ENCODE measurements around the gene PAGR1. TPM values are rescaled to one million over a fixed set of nuclear protein-coding genes. Genes with fewer than 3 reads are reported as not detected.

Gene PAGR1
- total and polyA plus RNA-seq, 2 of the 13 experiments (the other 11 are each of a cell fraction or from before 2014, with no cell fraction given), result 9.8 to 66.4 TPM

DNA sequence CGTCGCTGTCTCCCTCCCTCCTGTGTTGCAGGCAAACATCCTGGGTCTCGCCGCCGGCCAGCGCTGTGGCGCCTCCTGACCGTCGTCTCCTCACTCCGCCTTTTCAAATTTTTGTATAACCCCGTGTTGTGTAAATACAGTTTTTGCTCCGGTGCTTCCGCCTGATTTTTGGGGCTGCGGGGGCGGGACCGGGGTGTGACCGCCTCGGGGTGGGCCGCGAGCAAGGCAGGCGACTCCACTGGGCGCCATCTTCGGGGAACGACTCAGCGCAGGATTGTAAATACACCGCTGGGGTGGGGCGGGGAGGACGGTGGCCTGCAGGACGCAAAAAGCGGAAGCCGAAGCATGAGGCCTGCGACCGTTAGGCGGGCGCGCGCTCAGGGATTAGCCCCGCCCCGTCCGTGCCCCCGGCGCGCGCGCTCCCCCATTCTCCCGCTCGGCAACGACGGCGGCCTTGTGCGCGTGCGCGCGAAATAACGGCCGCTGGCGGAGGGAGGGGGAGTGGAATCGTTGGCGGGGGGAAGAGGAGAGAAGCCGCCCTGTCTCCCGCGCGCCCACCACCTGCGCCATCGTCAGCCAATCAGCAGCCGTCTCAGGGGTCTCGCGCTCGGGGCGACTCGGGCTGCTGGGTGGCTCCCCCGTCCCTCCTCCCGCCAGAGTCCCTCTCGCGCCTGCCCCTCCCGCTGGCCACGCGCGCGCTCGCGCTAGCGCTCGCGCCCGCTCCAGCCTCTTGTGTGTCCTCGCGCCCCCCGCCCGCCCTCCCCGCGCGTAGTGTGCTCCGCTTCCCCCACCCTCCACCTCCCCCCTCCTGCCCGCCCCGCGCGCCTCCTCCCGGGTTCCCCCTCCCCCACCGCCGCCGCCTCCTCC lies 10.5 kb upstream of the PAGR1 start (continued):
- peak; percentile 65; the same call in 1 of the 2 replicates for TF ChIP-seq POLR2AphosphoS2 (IDR thresholded peaks at IDR 0.05; ENCODE audit: low read depth, low read length)
- peak; percentile 73 for TF ChIP-seq HCFC1 (IDR thresholded peaks at IDR 0.05; ENCODE audit: low read depth, low read length)
- no peak for TF ChIP-seq SP140L (CRISPR knock-in tag; IDR thresholded peaks at IDR 0.05; ENCODE audit: borderline replicate concordance)
- TF ChIP-seq STAG1 (CRISPR knock-in tag; IDR thresholded peaks at IDR 0.05), result 0 out of 2 replicates have a peak, but pooled peaks have one; percentile 31
- peak; percentile 97 for TF ChIP-seq KDM5A (IDR thresholded peaks at IDR 0.05; ENCODE audit: borderline replicate concordance, low read length)
- TF ChIP-seq FOSL2 (CRISPR knock-in tag; IDR thresholded peaks at IDR 0.05), result peak; percentile 84
- TF ChIP-seq, protein P1, sequence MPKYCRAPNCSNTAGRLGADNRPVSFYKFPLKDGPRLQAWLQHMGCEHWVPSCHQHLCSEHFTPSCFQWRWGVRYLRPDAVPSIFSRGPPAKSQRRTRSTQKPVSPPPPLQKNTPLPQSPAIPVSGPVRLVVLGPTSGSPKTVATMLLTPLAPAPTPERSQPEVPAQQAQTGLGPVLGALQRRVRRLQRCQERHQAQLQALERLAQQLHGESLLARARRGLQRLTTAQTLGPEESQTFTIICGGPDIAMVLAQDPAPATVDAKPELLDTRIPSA (CRISPR knock-in tag; IDR thresholded peaks at IDR 0.05; ENCODE audit: borderline replicate concordance), result peak; percentile 73; the same call in 1 of the 2 replicates
- TF ChIP-seq, protein P2, sequence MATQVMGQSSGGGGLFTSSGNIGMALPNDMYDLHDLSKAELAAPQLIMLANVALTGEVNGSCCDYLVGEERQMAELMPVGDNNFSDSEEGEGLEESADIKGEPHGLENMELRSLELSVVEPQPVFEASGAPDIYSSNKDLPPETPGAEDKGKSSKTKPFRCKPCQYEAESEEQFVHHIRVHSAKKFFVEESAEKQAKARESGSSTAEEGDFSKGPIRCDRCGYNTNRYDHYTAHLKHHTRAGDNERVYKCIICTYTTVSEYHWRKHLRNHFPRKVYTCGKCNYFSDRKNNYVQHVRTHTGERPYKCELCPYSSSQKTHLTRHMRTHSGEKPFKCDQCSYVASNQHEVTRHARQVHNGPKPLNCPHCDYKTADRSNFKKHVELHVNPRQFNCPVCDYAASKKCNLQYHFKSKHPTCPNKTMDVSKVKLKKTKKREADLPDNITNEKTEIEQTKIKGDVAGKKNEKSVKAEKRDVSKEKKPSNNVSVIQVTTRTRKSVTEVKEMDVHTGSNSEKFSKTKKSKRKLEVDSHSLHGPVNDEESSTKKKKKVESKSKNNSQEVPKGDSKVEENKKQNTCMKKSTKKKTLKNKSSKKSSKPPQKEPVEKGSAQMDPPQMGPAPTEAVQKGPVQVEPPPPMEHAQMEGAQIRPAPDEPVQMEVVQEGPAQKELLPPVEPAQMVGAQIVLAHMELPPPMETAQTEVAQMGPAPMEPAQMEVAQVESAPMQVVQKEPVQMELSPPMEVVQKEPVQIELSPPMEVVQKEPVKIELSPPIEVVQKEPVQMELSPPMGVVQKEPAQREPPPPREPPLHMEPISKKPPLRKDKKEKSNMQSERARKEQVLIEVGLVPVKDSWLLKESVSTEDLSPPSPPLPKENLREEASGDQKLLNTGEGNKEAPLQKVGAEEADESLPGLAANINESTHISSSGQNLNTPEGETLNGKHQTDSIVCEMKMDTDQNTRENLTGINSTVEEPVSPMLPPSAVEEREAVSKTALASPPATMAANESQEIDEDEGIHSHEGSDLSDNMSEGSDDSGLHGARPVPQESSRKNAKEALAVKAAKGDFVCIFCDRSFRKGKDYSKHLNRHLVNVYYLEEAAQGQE (IDR thresholded peaks at IDR 0.05; ENCODE audit: borderline replicate concordance in 1 of 2, low read depth in 1 of 2, low read length in 2 of 2), result peak in 1 of 2 experiments; percentile 62; a peak in 1 of 4 replicates
- no peak for TF ChIP-seq ATAD3A (CRISPR knock-in tag; IDR thresholded peaks at IDR 0.05)
- TF ChIP-seq ZNF607 (CRISPR knock-in tag; IDR thresholded peaks at IDR 0.05; ENCODE audit: borderline replicate concordance), result peak; percentile 97; the same call in 1 of the 2 replicates
- TF ChIP-seq ZFP62 (CRISPR knock-in tag; IDR thresholded peaks at IDR 0.05), result no peak
- TF ChIP-seq PAX8 (CRISPR knock-in tag; IDR thresholded peaks at IDR 0.05; ENCODE audit: borderline replicate concordance), result no peak
- TF ChIP-seq, protein P3, sequence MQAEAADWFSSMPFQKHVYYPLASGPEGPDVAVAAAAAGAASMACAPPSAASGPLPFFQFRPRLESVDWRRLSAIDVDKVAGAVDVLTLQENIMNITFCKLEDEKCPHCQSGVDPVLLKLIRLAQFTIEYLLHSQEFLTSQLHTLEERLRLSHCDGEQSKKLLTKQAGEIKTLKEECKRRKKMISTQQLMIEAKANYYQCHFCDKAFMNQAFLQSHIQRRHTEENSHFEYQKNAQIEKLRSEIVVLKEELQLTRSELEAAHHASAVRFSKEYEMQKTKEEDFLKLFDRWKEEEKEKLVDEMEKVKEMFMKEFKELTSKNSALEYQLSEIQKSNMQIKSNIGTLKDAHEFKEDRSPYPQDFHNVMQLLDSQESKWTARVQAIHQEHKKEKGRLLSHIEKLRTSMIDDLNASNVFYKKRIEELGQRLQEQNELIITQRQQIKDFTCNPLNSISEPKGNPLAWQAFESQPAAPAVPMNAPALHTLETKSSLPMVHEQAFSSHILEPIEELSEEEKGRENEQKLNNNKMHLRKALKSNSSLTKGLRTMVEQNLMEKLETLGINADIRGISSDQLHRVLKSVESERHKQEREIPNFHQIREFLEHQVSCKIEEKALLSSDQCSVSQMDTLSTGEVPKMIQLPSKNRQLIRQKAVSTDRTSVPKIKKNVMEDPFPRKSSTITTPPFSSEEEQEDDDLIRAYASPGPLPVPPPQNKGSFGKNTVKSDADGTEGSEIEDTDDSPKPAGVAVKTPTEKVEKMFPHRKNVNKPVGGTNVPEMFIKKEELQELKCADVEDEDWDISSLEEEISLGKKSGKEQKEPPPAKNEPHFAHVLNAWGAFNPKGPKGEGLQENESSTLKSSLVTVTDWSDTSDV (CRISPR knock-in tag; IDR thresholded peaks at IDR 0.05), result peak; percentile 90
- TF ChIP-seq ZNF761 (CRISPR knock-in tag; conservative IDR thresholded peaks at IDR 0.05), result peak; percentile 87; the same call in 1 of the 2 replicates
- TF ChIP-seq, protein P4, sequence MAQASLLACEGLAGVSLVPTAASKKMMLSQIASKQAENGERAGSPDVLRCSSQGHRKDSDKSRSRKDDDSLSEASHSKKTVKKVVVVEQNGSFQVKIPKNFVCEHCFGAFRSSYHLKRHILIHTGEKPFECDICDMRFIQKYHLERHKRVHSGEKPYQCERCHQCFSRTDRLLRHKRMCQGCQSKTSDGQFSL (CRISPR knock-in tag; IDR thresholded peaks at IDR 0.05), result peak; percentile 98
- TF ChIP-seq ZNF879 (CRISPR knock-in tag; IDR thresholded peaks at IDR 0.05), result no peak; the same call in 1 of the 2 replicates
- TF ChIP-seq ZNF770 (CRISPR knock-in tag; IDR thresholded peaks at IDR 0.05), result peak; percentile 64
- TF ChIP-seq RAD51 (IDR thresholded peaks at IDR 0.05; ENCODE audit: borderline replicate concordance), result no peak
- peak; percentile 61; the same call in 1 of the 2 replicates for TF ChIP-seq ZMYM2 (CRISPR knock-in tag; IDR thresholded peaks at IDR 0.05)

Data from HepG2 (cell line).